Fibroblast of skin of right quadriceps (primary cell): ENCODE measurements around the gene ADGRL4.
"Not testable (repeated sequence)": the region's sequence is repeated elsewhere in the genome, so short reads cannot be mapped to it uniquely, and the experiment has no call there.

Experiments
- DNase-seq: peaks from one replicate; pipeline ENCODE4 v3.0.0-alpha.2; 2013

ADGRL4 gene

DNA sequence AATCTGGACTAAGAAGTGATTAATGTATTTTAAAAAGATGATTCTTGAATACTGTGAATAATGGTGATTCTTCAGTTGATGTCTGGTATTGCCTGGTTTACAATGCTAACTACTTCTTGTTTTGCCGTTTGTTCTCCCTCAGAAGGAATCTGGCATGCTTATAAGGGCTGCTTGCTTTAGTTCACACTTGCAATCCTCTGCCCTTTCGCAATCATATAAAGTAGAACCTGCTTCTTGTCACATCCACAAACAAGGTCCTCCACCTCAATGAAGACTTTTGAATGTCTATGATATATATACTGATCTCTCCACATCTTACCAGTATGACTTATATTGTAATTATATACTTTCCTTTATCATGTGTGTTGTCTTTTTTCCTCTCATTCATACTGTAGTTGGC, 92.6 kb downstream of the ADGRL4 start:
- no peak for DNase-seq

GRCh38 chr1:78911956-78912880, 94.3 kb downstream of the ADGRL4 start:
- no peak for DNase-seq

GRCh38 chr1:78902641-78903040, 103.9 kb downstream of the ADGRL4 start:
- no peak for DNase-seq

GRCh38 chr1:78894811-78895210, 111.7 kb downstream of the ADGRL4 start:
- DNase-seq: no peak

DNA sequence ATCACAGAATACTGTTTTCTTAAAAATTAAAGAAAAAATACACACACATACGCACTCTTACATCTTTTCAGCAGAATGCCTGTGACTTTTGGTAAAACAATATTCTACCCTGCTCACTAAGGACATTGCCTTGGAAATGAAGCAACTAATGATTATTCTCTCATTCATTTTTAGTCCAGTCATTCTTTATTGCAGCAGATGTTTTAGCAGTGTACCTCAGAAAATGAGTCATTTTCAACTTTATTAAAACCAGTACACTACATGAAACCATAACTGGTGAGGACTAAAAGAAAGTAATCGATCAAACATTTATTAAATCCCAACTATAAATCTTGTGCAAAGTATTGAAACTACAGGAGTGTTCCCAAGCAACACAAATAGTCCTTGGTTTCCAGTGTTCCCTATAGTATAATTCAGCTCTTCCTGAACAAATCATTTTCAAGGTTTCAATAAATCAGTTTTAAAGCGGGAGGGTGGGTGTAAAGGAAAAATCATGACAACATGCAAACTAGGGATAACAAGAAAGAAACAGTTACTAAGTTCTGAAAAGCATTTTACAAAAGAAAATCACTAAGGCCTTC, 114.2 kb downstream of the ADGRL4 start:
- peak; percentile 47 for DNase-seq

- DNase-seq: no peak
These were observed 119.1 kb downstream of the ADGRL4 start for GRCh38 chr1:78887458-78887857.

GRCh38 chr1:78884685-78885452, 121.7 kb downstream of the ADGRL4 start:
- DNase-seq: peak; percentile 29

DNA sequence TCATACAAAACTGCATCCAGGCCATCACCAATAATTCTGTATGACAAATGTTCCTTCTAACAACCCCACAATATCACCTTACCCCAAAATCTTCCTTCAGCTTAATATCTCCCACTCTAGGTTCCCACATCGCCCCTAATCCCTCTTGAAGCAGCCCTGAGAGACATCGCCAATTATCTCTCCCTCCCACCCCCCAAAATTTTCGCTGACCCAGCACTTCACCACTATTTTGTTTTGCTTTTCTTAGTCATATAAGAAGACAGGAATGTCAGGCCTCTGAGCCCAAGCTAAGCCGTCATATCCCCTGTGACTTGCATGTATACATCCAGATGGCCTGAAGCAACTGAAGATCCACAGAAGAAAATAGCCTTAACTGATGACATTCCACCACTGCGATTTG, 126.3 kb downstream of the ADGRL4 start:
- DNase-seq: no peak

GRCh38 chr1:78875986-78876385, 130.5 kb downstream of the ADGRL4 start:
- not testable (repeated sequence) for DNase-seq

- peak; percentile 66 for DNase-seq
These were observed 133.7 kb downstream of the ADGRL4 start for GRCh38 chr1:78872801-78873200.

GRCh38 chr1:78871249-78871648, 135.3 kb downstream of the ADGRL4 start:
- DNase-seq: no peak

DNA sequence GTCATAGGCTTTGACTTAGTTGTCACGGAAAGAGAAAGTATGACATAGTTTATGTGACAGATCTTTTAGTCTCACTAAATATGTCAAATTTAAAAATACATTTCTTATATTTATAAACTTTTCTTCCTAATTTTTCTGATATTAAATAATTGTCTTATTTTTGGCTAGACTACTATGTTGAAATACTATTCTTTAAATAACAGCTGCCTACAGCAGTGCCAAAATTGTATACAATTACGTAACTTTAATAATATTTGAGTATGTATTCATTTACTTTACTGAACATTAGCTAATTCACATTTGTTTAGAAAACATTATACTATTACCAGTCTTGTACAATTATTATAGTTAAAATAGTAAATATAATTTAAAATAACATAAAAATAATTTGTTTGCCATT, 137.4 kb downstream of the ADGRL4 start:
- DNase-seq: no peak

DNA sequence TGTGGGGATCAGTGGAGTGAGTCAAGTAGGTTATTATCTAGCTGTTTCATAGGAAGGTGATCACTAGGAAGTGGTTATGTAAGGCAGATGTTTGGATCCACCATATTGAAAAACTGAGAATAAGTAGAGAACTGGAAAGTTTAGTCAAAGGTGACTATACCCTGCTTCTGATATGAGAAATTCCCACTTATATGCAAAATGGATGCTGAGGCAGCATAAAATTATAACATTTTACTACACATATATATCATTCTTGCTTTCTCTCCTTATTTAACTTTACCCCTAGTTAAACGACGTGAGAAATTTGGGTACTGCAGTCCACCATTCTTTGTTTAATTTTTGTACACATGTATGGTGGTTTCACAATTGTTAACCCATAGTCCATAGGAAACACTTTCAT, 142.4 kb downstream of the ADGRL4 start:
- no peak for DNase-seq

DNA sequence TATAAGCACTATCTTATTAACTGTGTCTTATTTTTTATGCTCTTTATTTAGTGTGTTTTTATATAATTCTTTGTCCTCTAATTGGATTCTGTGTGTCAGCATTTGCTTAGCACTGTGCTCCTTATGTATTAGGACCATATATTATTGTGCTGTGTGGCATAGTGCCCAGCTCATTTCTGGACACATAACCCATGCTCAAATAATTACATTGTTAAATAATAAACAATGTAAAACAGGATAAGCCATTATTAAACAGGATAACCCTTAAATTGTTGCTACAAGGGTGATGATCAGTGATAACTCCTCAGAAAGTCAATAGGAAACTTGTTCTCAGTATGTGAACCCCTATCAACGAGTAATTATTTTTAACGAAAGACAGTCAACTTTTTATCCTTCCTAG, 150.4 kb downstream of the ADGRL4 start:
- no peak for DNase-seq

DNA sequence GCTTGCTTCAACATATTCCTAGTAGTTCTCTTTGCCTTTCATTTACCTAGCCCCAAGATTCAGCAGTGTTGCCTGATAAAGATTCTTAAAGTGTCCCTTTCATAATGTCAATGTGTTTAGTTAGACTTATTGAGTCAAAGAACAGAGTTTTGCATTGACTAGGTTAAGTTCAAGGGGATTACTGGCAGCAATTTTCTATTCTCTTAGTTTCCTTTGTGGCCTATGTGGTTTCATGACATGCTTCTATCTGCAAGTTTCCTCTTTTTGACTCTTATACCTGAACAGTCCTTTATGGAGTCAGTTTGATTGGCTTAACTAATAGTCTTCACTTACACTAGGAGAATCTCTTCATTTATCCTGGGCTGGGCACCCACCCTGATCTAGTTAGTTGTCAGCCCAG, 151.3 kb downstream of the ADGRL4 start:
- no peak for DNase-seq

GRCh38 chr1:78854556-78854955, 152.0 kb downstream of the ADGRL4 start:
- no peak for DNase-seq

- peak; percentile 49 for DNase-seq
These were observed 163.0 kb downstream of the ADGRL4 start for GRCh38 chr1:78843546-78843945.

DNA sequence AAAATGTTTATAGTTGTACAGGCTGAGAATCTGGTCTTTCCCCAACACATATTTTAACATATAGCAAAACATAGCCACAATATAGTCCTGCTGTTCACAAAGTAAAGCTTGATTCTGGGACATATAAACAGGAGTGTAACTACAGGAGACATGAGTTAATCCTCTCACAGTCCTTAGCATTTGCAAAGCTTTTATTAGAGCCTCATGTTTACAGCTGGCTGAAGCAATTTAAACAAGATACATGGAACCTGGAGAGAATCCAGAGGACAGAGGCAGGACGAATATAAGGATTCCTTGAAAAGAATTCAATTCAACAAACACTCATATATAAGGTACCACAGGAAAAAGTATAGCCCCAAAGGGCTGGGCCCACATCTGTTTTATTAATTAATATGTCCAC, 163.4 kb downstream of the ADGRL4 start:
- peak; percentile 31 for DNase-seq

DNA sequence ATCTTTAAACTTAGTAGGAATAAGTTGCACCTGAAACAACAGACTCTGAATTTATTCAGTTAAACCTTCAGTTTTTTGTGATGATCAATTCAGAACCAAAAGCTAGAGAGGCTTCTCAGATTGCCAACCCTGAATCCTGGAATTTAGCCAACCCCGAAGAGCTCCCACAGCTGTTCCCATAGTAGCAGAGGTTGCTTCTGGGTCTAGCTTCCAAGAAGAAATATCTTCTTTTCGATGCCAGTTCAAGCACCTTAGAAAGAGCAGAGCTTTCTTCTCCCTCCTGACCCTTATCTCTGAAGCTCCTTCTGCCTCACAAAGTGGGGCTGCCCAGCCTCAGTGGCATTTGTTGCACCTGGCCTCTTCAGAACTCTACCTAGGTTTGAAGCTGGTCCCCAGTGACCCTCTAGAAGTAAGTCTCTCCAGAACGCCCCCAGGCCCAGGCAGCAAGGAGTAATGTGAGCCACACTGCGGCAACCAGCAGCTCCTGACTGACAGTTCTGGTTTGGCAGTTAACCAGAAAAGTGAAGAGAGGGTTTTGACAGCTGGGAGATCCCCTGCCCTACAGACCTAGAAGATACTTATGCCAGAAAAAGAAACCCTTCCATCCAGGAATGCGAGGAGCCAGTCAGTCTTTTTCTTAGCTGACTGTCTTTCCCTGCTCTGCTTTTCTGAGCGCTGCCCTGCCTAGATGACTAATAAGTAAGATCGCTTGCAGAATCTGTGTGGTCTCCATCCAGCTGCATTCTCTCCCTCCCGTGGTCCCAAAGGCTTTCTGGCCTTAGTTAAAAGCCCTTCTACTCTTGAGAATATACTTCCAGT, 165.9 kb downstream of the ADGRL4 start:
- peak; percentile 88 for DNase-seq
